GM18873 (cell line): Measurements from ENCODE around the gene DOK5.

Source experiments
- ATAC-seq: cut with Tn5 transposase; IDR thresholded peaks from one replicate; pipeline ENCODE4 v1.9.1; 2021; ENCODE audit warnings: mild to moderate bottlenecking, moderate library complexity, moderate number of reproducible peaks; ENCODE audit not compliant: unreplicated experiment, low FRiP score

The DOK5 gene

DNA sequence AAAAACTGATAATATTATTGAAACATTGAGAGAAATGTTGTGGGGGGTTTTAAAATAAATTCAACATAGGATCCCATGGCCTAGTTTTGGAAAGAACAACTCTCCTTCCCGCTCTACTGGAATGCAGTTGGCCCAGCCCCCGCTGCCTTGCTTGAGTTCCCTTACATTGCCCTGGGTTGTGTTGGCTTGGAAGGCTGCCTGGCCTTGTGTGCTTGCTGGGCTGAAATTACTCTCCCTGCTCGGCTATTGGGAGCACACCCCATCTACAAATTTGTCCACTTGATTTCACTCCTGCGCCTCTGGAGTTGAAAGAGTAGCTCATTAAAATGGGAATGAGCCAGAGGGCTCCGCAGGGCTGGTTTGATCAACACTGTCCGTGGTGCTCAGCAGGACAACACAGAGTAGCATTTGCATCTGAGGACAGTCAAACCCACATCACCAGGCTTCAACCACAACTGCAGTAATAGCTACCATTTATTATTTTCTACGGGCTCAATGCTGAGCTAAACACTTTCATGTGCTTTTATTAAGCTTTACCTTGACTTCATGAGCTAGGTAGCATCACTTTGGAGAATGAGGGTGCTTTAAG is 35.2 kb downstream of the DOK5 start:
- no peak for ATAC-seq

DNA sequence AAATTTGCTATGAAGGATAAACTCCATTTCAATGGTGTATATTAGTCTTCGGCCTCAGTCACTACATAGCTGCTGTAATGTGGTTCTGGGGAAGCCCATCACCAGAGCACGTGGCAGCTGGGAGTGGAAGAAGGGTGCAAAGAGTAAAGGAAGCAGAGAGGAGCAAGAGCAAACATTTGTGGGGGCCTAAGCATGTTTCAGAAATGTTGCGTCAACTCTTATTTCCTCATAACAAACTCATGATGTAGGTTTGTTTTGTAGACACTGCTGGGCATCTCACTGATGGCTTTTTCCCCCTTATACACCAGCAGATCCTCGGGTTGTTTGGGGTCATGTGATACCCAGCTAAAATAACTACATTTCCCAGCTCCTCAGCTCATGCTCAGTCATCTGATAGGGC is 37.3 kb downstream of the DOK5 start:
- no peak for ATAC-seq

DNA sequence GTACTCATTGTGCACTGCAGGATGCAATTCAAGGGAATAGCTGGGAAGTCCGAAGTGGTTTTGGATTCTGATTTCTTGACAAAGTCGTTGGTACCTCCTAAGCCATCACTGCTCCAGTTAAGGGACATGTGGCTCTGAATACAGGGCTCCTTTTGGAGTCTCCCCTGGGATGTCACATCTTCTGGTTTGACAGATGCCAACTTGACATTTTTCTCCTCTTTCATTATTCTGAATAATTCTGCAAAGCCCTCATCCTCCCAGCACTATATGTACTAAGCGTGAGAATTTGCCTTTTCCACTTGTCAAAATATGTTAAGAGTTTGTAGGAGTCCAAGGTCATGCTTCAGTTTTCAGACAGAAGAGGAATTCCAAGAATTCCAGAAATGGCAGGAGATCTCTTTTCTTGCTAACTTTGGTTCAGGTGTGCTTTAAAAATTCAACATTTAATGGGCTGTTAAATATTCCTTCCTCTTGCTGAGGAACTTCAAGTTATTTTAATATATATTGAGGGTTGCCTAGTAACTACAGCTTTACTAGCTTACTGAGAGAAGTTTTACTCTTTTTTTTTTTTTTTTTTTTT is 38.7 kb downstream of the DOK5 start:
- no peak for ATAC-seq

DNA sequence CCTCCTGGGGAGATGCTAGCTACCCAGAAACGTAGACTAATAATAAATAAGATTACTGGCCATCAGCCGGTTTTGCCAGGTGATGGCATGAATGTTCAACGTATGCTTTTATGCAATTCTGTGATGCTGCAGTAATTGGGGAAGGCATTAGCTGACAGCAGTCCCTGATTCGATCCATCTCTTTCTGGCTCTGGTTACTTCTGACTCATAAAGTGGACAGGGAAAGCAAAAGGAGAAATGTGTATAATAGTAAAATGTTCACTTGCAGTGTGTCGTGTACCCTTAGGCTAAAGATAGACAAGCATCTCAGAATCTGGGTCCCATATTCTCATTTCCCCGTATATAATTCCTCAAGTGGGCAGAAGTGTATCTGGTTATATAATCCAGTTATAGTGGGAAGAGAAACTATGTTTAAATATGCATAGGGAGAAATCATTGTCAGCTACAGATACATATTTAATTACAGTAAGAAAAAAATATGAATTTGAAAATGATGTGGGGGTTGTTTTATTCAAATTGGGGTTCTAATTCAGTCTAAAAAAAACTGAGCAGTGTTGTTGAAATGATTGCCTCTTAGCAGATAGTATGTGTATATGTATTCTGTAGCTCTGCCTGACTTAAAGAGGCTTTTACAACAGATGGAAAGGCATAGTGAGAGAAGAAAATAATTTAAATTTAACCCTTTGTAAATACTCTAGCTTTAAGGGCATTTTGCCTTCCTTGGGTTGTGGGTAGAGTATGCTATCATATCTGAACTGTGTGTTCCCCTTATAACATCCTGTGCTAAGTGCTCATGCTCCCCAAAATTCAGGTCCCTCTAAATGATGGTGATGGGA is 40.6 kb downstream of the DOK5 start:
- ATAC-seq = no peak

DNA sequence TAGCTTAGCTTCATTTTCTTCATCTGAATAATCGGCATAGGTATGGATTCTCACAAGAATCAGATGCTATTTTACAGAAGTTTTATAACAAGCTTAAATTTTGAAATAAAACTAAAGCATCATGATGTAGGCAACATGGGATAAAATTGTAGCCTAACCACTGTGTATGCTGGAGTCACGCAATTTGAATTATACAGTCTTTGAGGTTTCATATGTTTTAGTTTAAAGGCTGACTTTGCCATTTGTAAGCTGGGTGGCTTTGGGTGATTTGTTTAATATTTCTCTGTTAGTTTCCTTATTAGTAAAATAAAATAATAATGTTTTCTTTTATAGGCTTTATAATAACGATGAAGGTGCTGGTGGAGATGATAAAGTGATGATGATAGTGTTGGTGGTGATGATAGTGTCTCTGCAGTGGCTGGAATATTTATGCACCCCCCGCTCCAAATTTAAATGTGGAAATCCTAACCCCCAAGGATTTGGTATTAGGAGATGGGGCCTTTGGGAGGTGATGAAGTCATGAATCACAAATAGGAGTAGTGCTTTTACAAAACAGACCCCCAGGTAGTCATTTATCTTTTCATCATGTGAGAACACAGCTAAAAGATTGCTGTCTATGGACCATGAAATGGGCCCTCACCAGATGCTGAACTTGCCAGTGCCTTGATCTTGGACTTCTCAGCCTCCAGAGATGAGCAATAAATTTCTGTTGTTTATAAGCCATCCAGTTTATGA is 42.0 kb downstream of the DOK5 start:
- no peak for ATAC-seq

DNA sequence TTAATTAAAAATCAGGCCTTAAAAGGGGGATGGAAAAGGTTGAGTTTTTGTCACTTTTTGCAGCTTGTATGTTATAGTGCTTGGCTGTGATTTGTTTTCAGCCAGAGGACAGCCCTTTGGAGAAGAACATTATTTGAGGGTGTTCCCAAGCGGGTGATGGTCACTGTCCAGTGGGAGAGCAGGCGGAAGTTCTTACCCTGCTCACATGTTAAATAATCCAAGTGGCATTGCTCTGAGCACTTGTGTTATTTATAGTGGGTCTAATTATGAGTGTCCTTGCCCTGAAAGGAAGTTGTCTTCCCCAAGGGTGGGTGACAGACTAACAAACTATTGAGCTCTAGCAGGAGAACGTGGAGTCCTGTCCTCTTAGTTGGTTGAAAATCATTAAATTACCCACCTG is 49.5 kb downstream of the DOK5 start:
- ATAC-seq = no peak

DNA sequence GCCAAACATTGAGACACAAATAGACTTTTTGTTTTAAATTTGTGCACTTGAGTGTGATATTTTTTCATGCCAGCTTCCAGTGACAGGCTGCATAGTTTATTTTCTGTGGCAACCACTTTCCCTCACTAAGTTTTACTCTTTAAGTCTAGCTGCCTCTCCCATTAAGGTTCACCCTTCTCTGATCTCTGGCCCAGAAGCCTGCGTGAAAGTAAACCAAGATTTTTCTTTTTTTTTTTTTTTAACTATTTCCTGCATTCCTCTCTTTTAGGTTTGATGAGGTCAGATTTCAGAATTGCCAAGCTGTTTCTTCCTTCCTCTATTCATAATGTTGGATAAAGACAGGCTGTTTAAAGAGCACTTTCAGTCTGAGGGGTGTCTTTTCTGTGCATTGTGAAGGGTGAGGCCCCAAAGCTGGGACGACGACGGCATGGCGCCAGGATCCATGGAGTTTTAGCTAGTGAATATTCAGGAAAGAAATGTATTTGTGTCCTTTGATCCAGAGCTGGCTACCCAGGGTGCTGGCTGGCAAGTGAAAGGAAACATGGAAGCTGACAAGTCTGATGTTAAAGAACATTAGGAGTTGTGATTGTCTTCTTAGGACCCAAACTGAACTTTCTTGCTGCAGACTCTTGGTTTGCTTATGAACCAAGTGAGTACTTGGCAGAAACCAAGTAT is 50.7 kb downstream of the DOK5 start:
- ATAC-seq = no peak

DNA sequence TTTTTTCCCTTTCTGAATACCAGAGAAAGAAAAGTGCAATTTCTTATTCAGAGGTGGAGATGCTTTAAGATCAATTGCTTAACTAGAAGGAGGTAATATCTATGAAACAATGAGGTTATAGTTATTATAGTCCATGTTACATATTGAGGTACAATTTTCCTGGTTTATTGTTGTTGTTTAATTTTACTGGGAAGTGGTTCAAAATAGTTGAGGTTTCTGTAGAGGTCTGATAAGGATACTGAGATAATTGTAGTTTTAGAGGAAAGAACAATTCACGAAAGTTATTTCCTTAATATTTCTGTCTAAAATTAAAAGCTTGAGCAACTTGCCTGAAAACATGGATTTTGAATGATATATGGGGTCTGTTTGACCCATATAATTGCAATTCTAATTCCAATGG is 51.4 kb downstream of the DOK5 start:
- no peak for ATAC-seq

DNA sequence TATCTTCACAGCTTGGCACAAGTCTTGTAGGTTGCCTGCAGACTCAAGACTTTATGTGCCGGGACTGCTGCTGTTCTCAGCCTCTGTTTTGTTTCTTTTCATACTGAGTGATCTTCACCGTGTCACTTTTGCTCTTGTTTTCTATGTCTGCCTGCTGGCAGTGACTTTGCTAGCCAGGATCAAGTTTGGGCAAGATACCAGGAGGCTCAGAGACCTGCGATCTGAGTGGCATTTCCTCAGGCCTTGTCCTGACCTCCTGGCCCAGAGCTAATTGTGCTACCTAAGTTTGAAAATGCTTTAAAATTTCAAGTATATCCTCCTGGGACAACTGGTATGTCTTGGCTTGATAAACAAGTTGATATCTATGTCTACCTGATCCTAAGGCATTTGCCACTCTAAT is 57.2 kb downstream of the DOK5 start:
- ATAC-seq = no peak

DNA sequence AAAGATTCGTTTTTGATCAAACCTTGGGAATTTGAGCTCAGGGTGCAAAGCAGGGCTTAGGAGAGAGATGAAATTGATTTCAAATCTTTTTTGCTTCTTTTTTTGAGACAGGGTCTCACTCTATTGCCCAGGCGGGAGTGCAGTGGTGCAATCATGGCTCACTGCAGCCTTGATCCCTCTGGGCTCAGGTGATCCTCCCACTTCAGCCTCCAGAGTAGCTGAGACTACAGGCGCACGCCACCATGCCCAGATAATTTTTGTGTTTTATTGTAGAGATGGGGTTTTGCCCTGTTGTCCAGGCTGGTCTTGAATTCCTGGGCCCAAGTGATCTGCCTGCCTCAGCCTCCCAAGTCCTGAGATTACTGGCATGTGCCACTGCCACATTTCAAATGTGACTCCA is 58.7 kb downstream of the DOK5 start:
- no peak for ATAC-seq

DNA sequence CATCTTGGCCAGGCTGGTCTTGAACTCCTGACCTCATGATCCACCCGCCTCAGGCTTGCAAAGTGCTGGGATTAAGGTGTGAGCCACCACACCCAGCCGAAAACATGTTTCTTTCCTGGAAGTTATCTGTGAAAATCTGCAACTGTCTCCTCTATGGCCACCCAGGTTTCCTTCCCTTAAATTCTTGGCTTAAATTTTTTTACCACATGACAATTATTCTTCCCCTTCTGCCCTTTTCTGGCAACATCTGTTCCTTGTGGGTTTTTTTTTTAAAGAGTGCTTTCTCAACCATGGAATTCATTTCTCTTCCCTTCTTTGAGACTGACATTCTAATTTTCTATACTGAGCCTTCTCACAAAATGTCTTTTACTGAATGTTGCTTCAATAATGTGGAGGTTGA is 59.6 kb downstream of the DOK5 start:
- no peak for ATAC-seq

DNA sequence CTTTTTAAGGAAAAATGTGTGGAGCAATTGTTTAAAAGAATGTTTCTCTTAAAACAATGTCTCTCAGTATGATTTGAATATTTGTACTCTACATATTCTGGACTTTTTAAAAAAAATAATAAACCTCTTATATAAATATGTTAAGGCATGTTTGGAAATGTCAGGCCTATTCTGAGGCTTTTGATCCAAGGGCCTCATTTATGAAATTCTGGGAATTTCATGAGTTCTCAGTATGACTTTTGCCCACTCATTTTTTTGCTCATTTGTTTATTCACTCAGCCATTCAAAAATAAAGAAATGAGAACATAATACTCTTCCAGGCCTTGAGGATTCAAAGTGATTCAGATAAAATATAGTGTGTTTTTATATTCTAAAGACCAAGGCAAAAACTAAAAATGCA is 60.4 kb downstream of the DOK5 start:
- ATAC-seq = no peak

DNA sequence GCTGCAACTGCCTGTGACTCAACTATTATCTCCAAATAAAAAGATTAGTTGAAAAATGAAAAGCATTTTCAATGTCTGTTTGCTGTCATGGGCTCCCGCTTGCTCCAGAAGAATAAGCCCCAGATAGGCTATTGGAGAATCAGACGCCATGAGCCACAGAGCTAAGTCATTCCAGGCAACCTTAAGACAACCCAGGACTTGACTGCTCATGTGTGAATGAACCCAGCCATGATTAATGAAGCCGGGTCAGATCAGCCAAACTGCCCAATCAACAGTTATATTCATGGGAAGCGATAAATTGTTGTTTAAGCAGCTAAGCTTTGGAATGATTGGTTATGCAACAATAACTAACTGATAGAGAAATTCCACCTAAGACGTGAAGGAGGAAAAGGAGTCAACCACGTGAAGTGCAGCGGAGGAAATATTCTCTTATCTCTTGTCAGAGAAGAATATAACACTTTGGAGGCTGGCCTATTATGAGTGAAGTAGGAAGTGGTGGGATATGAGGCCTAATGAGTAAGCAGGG is 64.2 kb downstream of the DOK5 start:
- ATAC-seq = no peak

DNA sequence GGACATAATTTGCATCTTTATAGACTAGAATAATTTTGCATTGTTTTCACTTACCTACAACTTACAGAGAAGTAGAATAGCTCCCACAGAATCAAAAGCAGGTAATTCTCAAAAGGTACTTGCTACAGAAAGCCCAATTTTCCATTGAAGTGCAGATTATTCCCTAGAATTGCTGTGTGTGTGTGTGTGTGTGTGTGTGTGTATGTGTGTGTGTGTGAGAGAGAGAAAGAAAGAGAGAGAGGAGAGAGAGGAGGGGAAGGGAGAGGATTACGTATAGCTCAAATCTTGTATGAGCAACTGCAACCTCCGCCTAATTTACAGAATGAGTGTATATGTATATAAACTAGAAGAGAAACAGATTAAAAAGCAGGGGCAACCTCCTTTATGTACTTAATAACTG is 68.0 kb downstream of the DOK5 start:
- ATAC-seq = no peak

DNA sequence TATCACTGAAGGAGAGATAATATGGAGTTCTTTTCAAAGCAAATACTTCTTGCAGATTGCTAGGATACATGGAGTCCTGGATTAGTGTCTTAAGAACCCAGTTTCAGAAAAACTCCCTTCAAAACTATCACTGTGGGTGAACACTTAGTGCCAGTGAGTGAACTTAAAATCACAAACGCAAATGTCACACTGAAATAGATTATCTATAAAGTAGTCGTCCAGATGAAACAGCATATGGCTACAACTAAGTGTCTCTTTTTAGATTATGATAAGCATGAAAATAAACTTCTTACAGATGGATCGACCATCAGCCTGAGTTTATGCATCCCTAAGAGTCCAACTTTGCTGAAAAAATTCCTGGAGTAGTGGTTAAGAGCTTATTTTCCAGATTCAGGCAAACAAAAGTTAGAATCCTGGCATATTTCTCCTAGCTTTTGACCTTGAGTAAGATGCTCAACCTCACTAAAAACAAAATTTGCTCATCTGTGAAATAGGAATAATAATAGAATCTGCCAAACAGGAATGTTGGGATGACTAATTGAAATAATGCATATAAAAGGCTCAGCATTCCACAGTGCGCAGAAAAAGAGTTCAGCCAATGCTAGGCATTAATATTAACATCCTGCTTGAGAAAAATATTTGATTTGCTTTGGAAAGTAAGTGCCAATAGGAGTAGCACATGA is 70.4 kb downstream of the DOK5 start:
- no peak for ATAC-seq

DNA sequence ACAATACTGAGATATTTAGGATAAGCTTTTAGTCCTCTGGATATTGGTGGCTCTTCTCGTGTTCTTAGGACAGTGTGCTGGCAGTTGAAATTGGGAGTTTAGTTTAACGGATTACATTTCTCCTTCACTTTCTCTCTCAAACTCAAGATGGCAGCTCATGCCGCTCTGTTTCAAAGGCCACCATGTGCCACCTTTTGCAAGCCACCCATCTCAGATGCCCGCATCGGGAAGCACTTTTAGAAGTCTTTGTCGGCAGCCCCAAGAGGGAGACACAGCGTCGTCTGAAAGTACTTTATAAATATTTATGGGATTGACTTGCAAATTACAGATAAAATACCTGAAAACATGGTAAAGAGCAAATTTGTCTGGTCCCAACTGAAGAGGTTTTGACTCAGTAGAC is 73.5 kb downstream of the DOK5 start:
- no peak for ATAC-seq

DNA sequence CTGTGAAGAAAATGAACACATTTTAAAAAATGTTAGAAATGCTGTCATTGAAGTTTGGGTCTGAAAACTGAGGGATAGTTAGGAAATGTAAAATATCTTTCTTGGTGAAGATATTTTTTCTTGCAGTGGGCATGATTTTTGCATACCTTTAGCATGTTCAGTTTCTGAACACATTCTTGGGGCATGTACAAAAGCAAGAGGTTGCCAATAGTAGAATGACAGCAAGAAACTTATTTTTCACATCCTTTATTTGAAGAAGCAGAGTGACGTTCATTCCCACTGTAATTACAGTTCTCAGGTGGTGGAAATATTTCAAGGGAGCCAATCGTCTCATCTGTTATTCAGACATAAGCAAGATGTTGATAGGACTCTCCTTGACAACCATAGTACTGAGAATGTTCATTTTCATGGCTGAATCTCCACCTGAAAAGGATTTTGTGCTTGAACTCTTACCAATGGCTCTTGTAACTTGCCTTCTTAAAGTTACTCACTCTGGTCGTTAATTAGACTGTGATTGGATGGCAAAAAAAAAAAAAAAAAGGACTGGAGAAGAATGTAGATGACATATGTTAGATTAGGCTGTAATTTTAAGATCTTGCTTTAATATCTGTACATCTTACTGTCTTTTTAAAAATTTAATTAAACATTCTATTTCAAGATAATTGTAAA is 74.4 kb downstream of the DOK5 start:
- ATAC-seq = no peak

DNA sequence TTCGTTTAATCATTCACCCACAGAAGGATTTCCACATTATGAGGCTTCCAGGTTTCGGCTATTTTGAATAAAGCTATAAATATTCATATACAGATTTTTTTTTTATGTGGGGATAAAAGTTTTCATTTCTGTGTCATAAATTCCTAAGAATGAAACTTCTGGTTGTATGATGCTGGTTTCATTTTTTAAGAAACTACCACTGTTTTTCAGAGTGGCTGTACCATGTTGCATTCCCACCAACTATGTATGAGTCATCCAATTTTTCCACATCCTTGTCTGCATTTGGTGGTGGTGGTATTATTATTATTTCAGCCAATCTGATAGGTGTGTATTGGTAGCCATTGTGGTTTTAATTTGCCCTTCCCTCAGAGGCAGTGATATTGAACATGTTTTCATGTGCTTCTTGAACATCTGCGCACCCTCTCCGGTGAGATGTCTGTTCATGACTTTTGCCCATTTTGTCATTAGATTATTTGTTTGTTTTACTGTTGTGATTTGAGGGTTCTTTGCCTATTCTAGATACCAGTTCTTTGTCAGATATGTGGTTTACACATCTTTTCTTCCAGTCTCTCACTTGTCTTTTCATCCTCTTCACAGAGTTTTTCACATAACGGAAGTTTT is 75.5 kb downstream of the DOK5 start:
- ATAC-seq = no peak

DNA sequence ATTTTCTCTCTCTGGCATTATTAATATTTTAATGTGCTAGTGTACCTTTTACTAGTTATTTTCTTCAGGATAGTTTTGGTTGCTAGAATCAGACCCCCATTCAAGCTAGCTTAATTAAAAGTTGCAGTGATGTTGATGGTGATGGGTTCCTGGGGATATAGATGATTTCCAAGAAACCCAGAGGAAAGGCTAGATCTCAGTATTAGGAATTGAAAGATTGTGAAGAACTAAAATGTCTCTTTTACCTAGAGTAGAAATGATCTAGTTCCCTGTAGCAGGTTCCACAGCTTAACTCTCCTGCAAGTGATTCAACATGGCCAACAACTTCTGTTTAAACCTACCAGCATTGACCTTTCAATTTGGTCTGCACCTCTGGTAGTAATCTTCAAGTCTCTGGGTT is 78.6 kb downstream of the DOK5 start:
- ATAC-seq = no peak
